Brain microvascular endothelial cell (primary cell): ENCODE results near the gene PITPNM2.

Source experiments
- DNase-seq: peaks from one replicate; pipeline ENCODE4 v3.0.0-alpha.2; 2020
- H3K27ac ChIP-seq: fragments of 250-450 bp; sonication (Bioruptor Pico); 2 replicates; pipeline ENCODE4 v1.5.1; 2020; ENCODE audit warnings: mild to moderate bottlenecking, moderate library complexity
- H3K27me3 ChIP-seq: fragments of 250-450 bp; sonication (Bioruptor Pico); replicated peaks from 2 replicates; pipeline ENCODE4 v1.5.1; 2020; ENCODE audit warnings: mild to moderate bottlenecking
- H3K36me3 ChIP-seq: fragments of 250-450 bp; sonication (Bioruptor Pico); replicated peaks from 2 replicates; pipeline ENCODE4 v1.5.1; 2020; ENCODE audit warnings: mild to moderate bottlenecking
- H3K4me3 ChIP-seq: 2 replicates; pipeline ENCODE4 v1.5.1; 2011; ENCODE audit warnings: low read depth, mild to moderate bottlenecking, control low read depth, low read length, moderate library complexity
- in situ Hi-C: cut with HindIII; loops from 2 replicates; pipeline ENCODE4 v1.10.0; 2017; ENCODE audit warnings: low sequenced_read_pairs, low pct_ligation_motif_present
- TF ChIP-seq, protein P1 (sequence below): IDR thresholded peaks from 2 replicates; pipeline ENCODE4 v1.5.1; 2011; ENCODE audit warnings: low read depth, mild to moderate bottlenecking, moderate library complexity, low read length, control low read depth, inconsistent platforms; ENCODE audit errors: missing control alignments

PITPNM2 gene

DNA sequence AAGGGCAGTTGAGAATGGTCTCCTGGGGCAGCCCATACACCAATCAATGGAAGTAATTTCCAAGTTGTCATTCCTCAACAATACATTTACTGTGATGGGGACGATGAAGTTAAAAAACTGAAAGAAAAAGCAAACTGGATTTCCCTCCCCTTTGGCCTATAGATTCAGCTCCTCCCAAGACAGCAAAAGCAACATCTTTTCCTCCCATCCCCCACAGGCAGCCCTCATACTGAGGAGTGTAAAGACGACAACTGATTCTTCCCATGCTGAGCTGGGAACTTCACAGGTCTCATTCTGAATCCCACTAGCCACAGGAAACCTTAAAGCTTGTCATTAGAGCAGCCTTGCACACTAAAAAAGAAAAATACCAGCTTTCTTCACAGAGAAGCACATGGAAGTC is 48.5 kb downstream of the PITPNM2 start:
- Histone ChIP-seq H3K27me3 (no peaks in the 10 kb centered on the region), H3K4me3 (no peak overlapping the region), H3K27ac (no peak overlapping the region), H3K36me3 (no peaks in the 10 kb centered on the region)
- in situ Hi-C loops: no loop called here
- TF ChIP-seq, protein P1, sequence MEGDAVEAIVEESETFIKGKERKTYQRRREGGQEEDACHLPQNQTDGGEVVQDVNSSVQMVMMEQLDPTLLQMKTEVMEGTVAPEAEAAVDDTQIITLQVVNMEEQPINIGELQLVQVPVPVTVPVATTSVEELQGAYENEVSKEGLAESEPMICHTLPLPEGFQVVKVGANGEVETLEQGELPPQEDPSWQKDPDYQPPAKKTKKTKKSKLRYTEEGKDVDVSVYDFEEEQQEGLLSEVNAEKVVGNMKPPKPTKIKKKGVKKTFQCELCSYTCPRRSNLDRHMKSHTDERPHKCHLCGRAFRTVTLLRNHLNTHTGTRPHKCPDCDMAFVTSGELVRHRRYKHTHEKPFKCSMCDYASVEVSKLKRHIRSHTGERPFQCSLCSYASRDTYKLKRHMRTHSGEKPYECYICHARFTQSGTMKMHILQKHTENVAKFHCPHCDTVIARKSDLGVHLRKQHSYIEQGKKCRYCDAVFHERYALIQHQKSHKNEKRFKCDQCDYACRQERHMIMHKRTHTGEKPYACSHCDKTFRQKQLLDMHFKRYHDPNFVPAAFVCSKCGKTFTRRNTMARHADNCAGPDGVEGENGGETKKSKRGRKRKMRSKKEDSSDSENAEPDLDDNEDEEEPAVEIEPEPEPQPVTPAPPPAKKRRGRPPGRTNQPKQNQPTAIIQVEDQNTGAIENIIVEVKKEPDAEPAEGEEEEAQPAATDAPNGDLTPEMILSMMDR: no peak
- DNase-seq: no peak

DNA sequence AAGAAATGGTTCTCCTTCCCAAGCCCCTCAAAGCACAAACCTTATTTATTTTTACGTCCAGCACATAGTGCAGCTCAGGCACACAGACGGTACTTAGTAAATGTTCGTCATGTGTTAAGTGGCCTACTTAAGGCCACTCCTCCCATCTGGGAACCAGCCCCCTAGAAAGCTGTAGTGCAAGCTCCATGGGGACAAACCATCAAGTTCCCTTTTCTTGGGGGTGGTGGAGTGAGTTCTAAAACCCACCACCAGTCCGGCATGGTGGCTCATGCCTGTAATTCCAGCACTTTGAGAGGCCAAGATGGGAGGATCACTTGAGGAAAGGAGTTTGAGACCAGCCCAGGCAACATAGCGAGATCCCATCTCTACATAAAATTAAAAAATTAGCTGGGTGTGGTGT is 49.4 kb downstream of the PITPNM2 start:
- DNase-seq: no peak
- no peaks in the 10 kb centered on the region for H3K27me3 ChIP-seq
- TF ChIP-seq, protein P1: no peak
- no peak overlapping the region for H3K4me3 ChIP-seq
- no peak overlapping the region for H3K27ac ChIP-seq
- in situ Hi-C loops: no loop called here
- no peaks in the 10 kb centered on the region for H3K36me3 ChIP-seq
